ENCODE measurements around the gene SAMD10.

- TF ChIP-seq CTCF (IDR thresholded peaks at IDR 0.05) (no peak), POLR2A (IDR thresholded peaks at IDR 0.05) (no peak)
Measured at GRCh38 chr20:63982937-63983336, 3.5 kb upstream of the SAMD10 start.

All from testis (tissue), 2 donors.